Stomach (tissue), 9 donors: ENCODE results near the gene PHACTR4. TPM values are rescaled to one million over a fixed set of nuclear protein-coding genes. Genes with fewer than 3 reads are reported as not detected.
"Not testable (repeated sequence)": the region's sequence is repeated elsewhere in the genome, so short reads cannot be mapped to it uniquely, and the experiment has no call there.

Experiments
- DNase-seq, 2 donors: peaks; one replicate each; pipeline versions ENCODE4 v3.0.0 to v3.0.0-alpha.2; 2013 to 2019
- H3K27ac ChIP-seq, 5 donors: fragments of 200-600 bp in 4 of 5; sonication (generic) in 4 of 5; one replicate each; pipeline ENCODE4 v1.5.1; 2013 to 2019; ENCODE audit warnings: mild to moderate bottlenecking in 1 of 5, moderate library complexity in 1 of 5
- H3K27me3 ChIP-seq, 3 donors: fragments of 200-600 bp; sonication (generic); one replicate each; pipeline ENCODE4 v1.5.1; 2017 to 2019; ENCODE audit warnings: mixed run types in 1 of 3
- H3K36me3 ChIP-seq, 4 donors: fragments of 200-600 bp; sonication (generic); 1 replicate in 3 of 4; 2 replicates in 1 of 4; pipeline ENCODE4 v1.5.1; 2016 to 2019
- H3K4me1 ChIP-seq, 4 donors: fragments of 200-600 bp; sonication (generic); one replicate each; pipeline ENCODE4 v1.5.1; 2016 to 2019
- H3K4me3 ChIP-seq, 4 donors: fragments of 200-600 bp; sonication (generic) in 3 of 4; one replicate each; pipeline ENCODE4 v1.5.1; 2016 to 2019; ENCODE audit warnings: mild to moderate bottlenecking in 1 of 4
- H3K9me3 ChIP-seq, 4 donors: fragments of 200-600 bp; sonication (generic); one replicate each; pipeline ENCODE4 v1.5.1; 2016 to 2019
- EP300 ChIP-seq: sonication (generic); formaldehyde crosslinking; IDR thresholded peaks from one replicate; pipeline ENCODE4 v1.6.1; 2017; ENCODE audit warnings: antibody characterized with exemption
- POLR2A ChIP-seq, 4 donors: fragments of 450-650 bp; IDR thresholded peaks; one replicate each; pipeline ENCODE4 v1.6.1; 2016; ENCODE audit warnings: antibody characterized with exemption in 4 of 4, control low read depth in 2 of 4, mild to moderate bottlenecking in 1 of 4, moderate library complexity in 1 of 4
- POLR2AphosphoS5 ChIP-seq, 3 donors: sonication (generic); formaldehyde crosslinking; IDR thresholded peaks; one replicate each; pipeline ENCODE4 v1.6.1; 2016; ENCODE audit warnings: antibody characterized with exemption in 3 of 3
- WGBS, 5 donors: extraction: QIAGEN DNeasy Blood & Tissue Kit in 3 of 5; methylation state at CpG; one replicate each; pipeline versions ENCODE4 v1.1.5 to v1.1.7; 2013 to 2018; 5-methylcytosine and 5-hydroxymethylcytosine counted together
- intact Hi-C: fragments of 100-400 bp; cut with DNase I; formaldehyde crosslinking; loops from one replicate; pipeline ENCODE4 v1.15.1; 2023; ENCODE audit warnings: low total_unique reads
- polyA plus RNA-seq, 3 donors: library from polyadenylated mRNA; stranded (reverse); fragments of 200-250 nt; gene quantifications; one replicate each; pipeline ENCODE4 v1.2.3, GENCODE V29; 2013
- total RNA-seq, 5 donors: library from RNA; depleted of rRNA; stranded (reverse); fragments of >200 nt; gene quantifications; one replicate each; pipeline versions ENCODE4 v1.1.0 to v1.2.3, GENCODE V29; 2014 to 2016
- TF ChIP-seq, protein P1 (sequence below), 7 experiments: fragments of 450-650 bp in 4 of 7; fragments of 200-600 bp in 3 of 7; sonication (generic) in 3 of 7; IDR thresholded peaks; one replicate each; pipeline ENCODE4 v1.5.1; 2016 to 2019; ENCODE audit warnings: antibody characterized with exemption in 7 of 7, control low read depth in 2 of 7, mild to moderate bottlenecking in 1 of 7
- donor health status: healthy with polysubstance abuse.
- donor health status: Bipolar disorder and iron deficiency.
- donor health status: healthy.

Gene PHACTR4
- total and polyA plus RNA-seq, 8 donors = 14.1 to 40.0 (median 21.3) TPM

DNA sequence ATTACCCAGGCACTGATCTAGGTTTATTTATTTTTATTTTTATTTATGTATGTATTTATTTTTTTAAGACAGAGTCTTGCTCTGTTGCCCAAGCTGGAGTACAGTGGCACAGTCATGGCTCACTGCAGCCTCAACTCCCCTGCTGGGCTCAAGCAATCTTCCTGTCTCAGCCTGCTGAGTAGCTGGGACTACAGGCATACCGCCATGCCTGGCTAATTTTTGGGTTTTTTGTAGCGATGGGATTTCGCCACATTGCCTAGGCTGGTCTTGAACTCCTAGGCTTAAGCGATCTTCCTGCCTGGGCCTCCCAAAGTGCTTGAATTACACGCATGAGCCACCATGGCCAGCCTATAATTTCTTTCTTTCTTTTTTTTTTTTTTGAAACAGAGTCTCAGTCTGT, 9.4 kb downstream of the PHACTR4 start:
- Histone ChIP-seq H3K4me1 (peaks cover 0 to 48% (median 22%) of the 10 kb centered on the region in 4 donors), H3K36me3 (no peaks in the 10 kb centered on the region), H3K9me3 (no peaks in the 10 kb centered on the region), H3K27ac (no peak overlapping the region), H3K4me3 (no peak overlapping the region), H3K27me3 (no peaks in the 10 kb centered on the region)
- TF ChIP-seq POLR2A (IDR thresholded peaks at IDR 0.05) = no peak
- no peak for TF ChIP-seq POLR2AphosphoS5 (IDR thresholded peaks at IDR 0.05)
- TF ChIP-seq, protein P1, sequence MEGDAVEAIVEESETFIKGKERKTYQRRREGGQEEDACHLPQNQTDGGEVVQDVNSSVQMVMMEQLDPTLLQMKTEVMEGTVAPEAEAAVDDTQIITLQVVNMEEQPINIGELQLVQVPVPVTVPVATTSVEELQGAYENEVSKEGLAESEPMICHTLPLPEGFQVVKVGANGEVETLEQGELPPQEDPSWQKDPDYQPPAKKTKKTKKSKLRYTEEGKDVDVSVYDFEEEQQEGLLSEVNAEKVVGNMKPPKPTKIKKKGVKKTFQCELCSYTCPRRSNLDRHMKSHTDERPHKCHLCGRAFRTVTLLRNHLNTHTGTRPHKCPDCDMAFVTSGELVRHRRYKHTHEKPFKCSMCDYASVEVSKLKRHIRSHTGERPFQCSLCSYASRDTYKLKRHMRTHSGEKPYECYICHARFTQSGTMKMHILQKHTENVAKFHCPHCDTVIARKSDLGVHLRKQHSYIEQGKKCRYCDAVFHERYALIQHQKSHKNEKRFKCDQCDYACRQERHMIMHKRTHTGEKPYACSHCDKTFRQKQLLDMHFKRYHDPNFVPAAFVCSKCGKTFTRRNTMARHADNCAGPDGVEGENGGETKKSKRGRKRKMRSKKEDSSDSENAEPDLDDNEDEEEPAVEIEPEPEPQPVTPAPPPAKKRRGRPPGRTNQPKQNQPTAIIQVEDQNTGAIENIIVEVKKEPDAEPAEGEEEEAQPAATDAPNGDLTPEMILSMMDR (IDR thresholded peaks at IDR 0.05) = no peak
- TF ChIP-seq EP300 = no peak
- intact Hi-C loops = no loop called here
- DNase-seq = no peak
- WGBS, 5 donors = 95 to 100% (median 97%) methylated on average over 5 of the region's 5 CpGs

DNA sequence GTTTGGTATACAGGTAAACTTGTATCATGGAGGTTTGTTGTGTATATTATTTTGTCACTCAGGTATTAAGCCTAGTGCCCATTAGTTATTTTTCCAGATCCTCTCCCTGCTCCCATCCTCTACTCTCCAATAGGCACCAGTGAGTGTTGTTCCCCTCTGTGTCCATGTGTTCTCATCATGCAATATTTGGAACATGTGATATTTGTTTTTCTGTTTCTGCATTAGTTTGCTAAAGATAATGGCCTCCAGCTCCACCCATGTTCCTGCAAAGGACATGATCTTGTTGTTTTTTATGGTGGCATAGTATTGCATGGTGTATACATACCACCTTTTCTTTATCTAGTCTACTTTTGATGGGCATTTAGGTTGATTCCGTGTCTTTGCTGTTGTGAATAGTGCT, 10.9 kb downstream of the PHACTR4 start:
- intact Hi-C loops = no loop called here
- no peaks in the 10 kb centered on the region for H3K27me3 ChIP-seq
- TF ChIP-seq POLR2A (IDR thresholded peaks at IDR 0.05) = no peak
- TF ChIP-seq, protein P1 (IDR thresholded peaks at IDR 0.05) = no peak
- TF ChIP-seq POLR2AphosphoS5 (IDR thresholded peaks at IDR 0.05) = peak in 1 of 3 donors; percentile 18
- no peak for TF ChIP-seq EP300
- H3K4me1 ChIP-seq = peaks cover 0 to 41% (median 16%) of the 10 kb centered on the region in 4 donors
- H3K27ac ChIP-seq = no peak overlapping the region
- WGBS, 5 donors = 52 to 67% (median 63%) methylated on average over 1 of the region's 1 CpG
- no peaks in the 10 kb centered on the region for H3K9me3 ChIP-seq
- DNase-seq = no peak
- no peak overlapping the region for H3K4me3 ChIP-seq
- H3K36me3 ChIP-seq = no peaks in the 10 kb centered on the region

- DNase-seq, intact Hi-C loops, H3K4me3 ChIP-seq, H3K27ac ChIP-seq, H3K36me3 ChIP-seq, H3K27me3 ChIP-seq, H3K9me3 ChIP-seq: not testable (repeated sequence)
- H3K4me1 ChIP-seq = peaks cover 0 to 37% (median 12%) of the 10 kb centered on the region in 4 donors
- WGBS, 5 donors = 93 to 96% (median 94%) methylated on average over 4 of the region's 4 CpGs
Measured at GRCh38 chr1:28383785-28384184, 14.2 kb downstream of the PHACTR4 start.

- 76 to 86% (median 82%) methylated on average over 6 of the region's 6 CpGs for WGBS, 5 donors
- Histone ChIP-seq H3K4me3 (no peak overlapping the region), H3K4me1 (peaks cover 0 to 27% (median 12%) of the 10 kb centered on the region in 4 donors), H3K27ac (no peak overlapping the region), H3K9me3 (no peaks in the 10 kb centered on the region), H3K36me3 (no peaks in the 10 kb centered on the region), H3K27me3 (no peaks in the 10 kb centered on the region)
- DNase-seq = no peak
- TF ChIP-seq EP300 = no peak
- peak in 1 of 3 donors; percentile 17 for TF ChIP-seq POLR2AphosphoS5 (IDR thresholded peaks at IDR 0.05)
- TF ChIP-seq POLR2A (IDR thresholded peaks at IDR 0.05) = no peak
- TF ChIP-seq, protein P1 (IDR thresholded peaks at IDR 0.05) = no peak
- intact Hi-C loops = no loop called here
Measured at GRCh38 chr1:28392027-28392652, 22.6 kb downstream of the PHACTR4 start.

DNA sequence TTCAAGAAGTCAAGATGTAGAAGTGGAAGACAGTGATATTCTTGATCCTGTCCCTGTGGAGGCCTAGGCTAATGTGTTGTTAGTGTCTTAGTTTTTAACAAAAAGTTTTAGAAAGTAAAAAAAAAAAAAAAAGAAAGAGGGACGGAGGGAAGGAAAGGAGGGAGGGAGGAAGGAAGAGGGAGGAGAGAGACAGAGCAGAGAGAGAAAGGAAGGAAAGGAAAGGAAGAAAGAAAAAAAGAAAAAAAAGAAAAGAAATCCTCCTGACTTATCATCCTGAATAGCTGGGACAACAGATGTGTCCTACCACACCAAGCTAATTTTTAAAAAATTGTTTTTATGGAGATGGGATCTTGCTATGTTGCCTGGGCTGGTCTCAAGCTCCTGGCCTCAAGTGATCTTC, 24.6 kb downstream of the PHACTR4 start:
- WGBS, 5 donors = 38 to 79% (median 62%) methylated on average over 1 of the region's 1 CpG
- TF ChIP-seq EP300 = no peak
- TF ChIP-seq POLR2A (IDR thresholded peaks at IDR 0.05) = no peak
- TF ChIP-seq, protein P1 (IDR thresholded peaks at IDR 0.05) = no peak
- TF ChIP-seq POLR2AphosphoS5 (IDR thresholded peaks at IDR 0.05) = no peak
- Histone ChIP-seq H3K4me1 (peaks cover 0 to 30% (median 13%) of the 10 kb centered on the region in 4 donors), H3K9me3 (no peaks in the 10 kb centered on the region), H3K27me3 (no peaks in the 10 kb centered on the region), H3K36me3 (peaks cover 0 to 11% (median 9%) of the 10 kb centered on the region in 4 donors), H3K4me3 (no peak overlapping the region), H3K27ac (peak overlapping the region; percentile 40 to 69 (median 68))
- intact Hi-C loops = no loop called here
- no peak for DNase-seq
